Neural cell (in vitro differentiated cells): ENCODE measurements around the gene MICAL2.

Experiments
- CTCF ChIP-seq: fragments of 450-650 bp; IDR thresholded peaks from 2 replicates; pipeline ENCODE4 v1.5.1; 2014; ENCODE audit warnings: antibody characterized with exemption, mild to moderate bottlenecking, moderate library complexity; ENCODE audit not compliant: poor library complexity, severe bottlenecking
- EP300 ChIP-seq: fragments of 450-650 bp; conservative IDR thresholded peaks from 2 replicates; pipeline ENCODE4 v1.6.1; 2014; ENCODE audit warnings: antibody characterized with exemption, mild to moderate bottlenecking, moderate library complexity; ENCODE audit not compliant: poor library complexity, severe bottlenecking
- EZH2 ChIP-seq: fragments of 200-600, 300-800 bp; shearing (Covaris generic), sonication (generic); IDR thresholded peaks from 2 replicates; pipeline ENCODE4 v1.6.1; 2014; ENCODE audit warnings: antibody characterized with exemption, low read length, borderline replicate concordance, mild to moderate bottlenecking; ENCODE audit not compliant: insufficient read depth, poor library complexity, severe bottlenecking
- MXI1 ChIP-seq: fragments of 450-650 bp; conservative IDR thresholded peaks from 2 replicates; pipeline ENCODE4 v1.6.1; 2014; ENCODE audit warnings: antibody characterized with exemption, mild to moderate bottlenecking; ENCODE audit not compliant: poor library complexity, severe bottlenecking
- POLR2AphosphoS5 ChIP-seq: IDR thresholded peaks from 2 replicates; pipeline ENCODE4 v1.6.1; 2012
- RAD21 ChIP-seq: fragments of 450-650 bp; conservative IDR thresholded peaks from 2 replicates; pipeline ENCODE4 v1.6.1; 2014; ENCODE audit warnings: antibody characterized with exemption, mild to moderate bottlenecking, moderate library complexity
- REST ChIP-seq: IDR thresholded peaks from 2 replicates; pipeline ENCODE4 v1.6.1; 2012; ENCODE audit warnings: borderline replicate concordance

- TF ChIP-seq CTCF (no peak), POLR2AphosphoS5 (no peak), EZH2 (no peak), MXI1 (no peak), EP300 (no peak), REST (no peak), RAD21 (no peak)
These were observed 50.3 kb downstream of the MICAL2 start for GRCh38 chr11:12160680-12161079.
